Measurements from ENCODE around the gene PRSS22. TPM values are rescaled to one million over a fixed set of nuclear protein-coding genes. Genes with fewer than 3 reads are reported as not detected.

Gene PRSS22
- total RNA-seq, 4 donors from 2014 or later = 1.2 to 7.7 (median 4.6) TPM

Other genes starting within 250 kb of the PRSS22 start
- 10 to 100 TPM in 3 of 4 donors, 1 to 10 TPM in 1; 8.6 to 23.3 (median 15.1) TPM for gene KCTD5, start 175.6 kb downstream of the PRSS22 start, total RNA-seq
- 1 to 10 TPM in 3 of 4 donors, not detected in 1; 1.1 to 1.5 (median 1.1) TPM for gene PRSS27, start 137.9 kb downstream of the PRSS22 start, total RNA-seq
- gene SRRM2, start 105.5 kb downstream of the PRSS22 start, total RNA-seq = 100 to 1,000 TPM; 262 to 378 (median 312) TPM
- gene ELOB, start 80.9 kb downstream of the PRSS22 start, total RNA-seq = 100 to 1,000 TPM; 373 to 786 (median 647) TPM
- not detected for gene PRSS33, start 70.6 kb downstream of the PRSS22 start, total RNA-seq
- not detected for gene PRSS41, start 59.7 kb downstream of the PRSS22 start, total RNA-seq
- under 1 TPM in 1 of 4 donors, not detected in 3; 0.56 TPM for gene PRSS21, start 40.9 kb downstream of the PRSS22 start, total RNA-seq
- not detected for gene ZG16B, start 27.9 kb downstream of the PRSS22 start, total RNA-seq
- 10 to 100 TPM; 58.4 to 89.3 (median 73.8) TPM for gene FLYWCH2, start 25.0 kb upstream of the PRSS22 start, total RNA-seq
- 10 to 100 TPM; 31.3 to 49.8 (median 41.5) TPM for gene FLYWCH1, start 53.8 kb upstream of the PRSS22 start, total RNA-seq
- not detected for gene KREMEN2, start 106.1 kb upstream of the PRSS22 start, total RNA-seq
- gene PAQR4, start 111.2 kb upstream of the PRSS22 start, total RNA-seq = 1 to 10 TPM; 2.8 to 5.6 (median 3.3) TPM
- under 1 TPM in 2 of 4 donors, not detected in 2; 0.81 to 0.88 TPM for gene PKMYT1, start 122.3 kb upstream of the PRSS22 start, total RNA-seq
- gene CLDN9, start 154.8 kb upstream of the PRSS22 start, total RNA-seq = under 1 TPM in 1 of 4 donors, not detected in 3; 0.33 TPM
- gene CLDN6, start 160.0 kb upstream of the PRSS22 start, total RNA-seq = not detected
- 100 to 1,000 TPM in 1 of 4 donors, 10 to 100 TPM in 3; 47.9 to 110 (median 67.0) TPM for gene TNFRSF12A, start 162.2 kb upstream of the PRSS22 start, total RNA-seq
- 10 to 100 TPM; 10.1 to 51.7 (median 29.7) TPM for gene HCFC1R1, start 165.8 kb upstream of the PRSS22 start, total RNA-seq
- gene THOC6, start 165.9 kb upstream of the PRSS22 start, total RNA-seq = 10 to 100 TPM; 16.5 to 19.1 (median 17.6) TPM
- gene BICDL2, start 178.8 kb upstream of the PRSS22 start, total RNA-seq = 10 to 100 TPM in 3 of 4 donors, 1 to 10 TPM in 1; 7.3 to 17.8 (median 14.6) TPM
- gene MMP25, start 188.4 kb upstream of the PRSS22 start, total RNA-seq = 1 to 10 TPM in 1 of 4 donors, under 1 TPM in 3; 0.49 to 1.6 (median 0.70) TPM
- 10 to 100 TPM; 24.0 to 53.6 (median 28.9) TPM for gene IL32, start 207.5 kb upstream of the PRSS22 start, total RNA-seq
- not detected for gene ZSCAN10, start 241.1 kb upstream of the PRSS22 start, total RNA-seq

All from thyroid gland (tissue), 4 donors.